SK-N-MC (cell line): Measurements from ENCODE around the gene MEPE.

Source experiments
- EZH2 ChIP-seq: fragments of 200-600 bp; sonication (generic); IDR thresholded peaks from one replicate; pipeline ENCODE4 v1.6.1; 2017; ENCODE audit warnings: antibody characterized with exemption
- FOXP2 ChIP-seq: optimal IDR thresholded peaks from 2 replicates; pipeline ENCODE3; 2011; ENCODE audit warnings: mild to moderate bottlenecking, moderate library complexity; ENCODE audit not compliant: insufficient read depth; ENCODE audit errors: extremely low read length, control extremely low read depth
- POLR2AphosphoS5 ChIP-seq: IDR thresholded peaks from 2 replicates; pipeline ENCODE4 v1.6.1; 2012; ENCODE audit warnings: mild to moderate bottlenecking, low read depth, low read length, borderline replicate concordance

DNA sequence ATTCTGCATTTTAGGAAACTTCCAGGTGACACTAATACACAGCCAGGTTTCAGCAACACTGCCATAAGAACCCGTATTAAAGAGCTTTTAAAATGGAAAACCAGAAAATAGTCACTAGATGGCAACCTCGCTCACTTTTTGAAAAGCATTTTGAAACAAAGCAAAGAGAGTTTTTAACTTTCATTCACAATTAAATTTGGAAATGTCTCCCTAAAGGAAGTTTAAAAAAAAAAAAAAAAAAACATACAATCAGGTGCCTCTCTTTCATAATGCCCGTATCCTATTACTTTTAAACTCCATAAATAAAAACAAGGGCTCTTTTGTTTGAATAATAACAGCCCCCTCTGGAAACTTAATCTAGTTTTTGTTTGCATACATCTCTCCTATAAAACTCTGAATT lies 20.3 kb downstream of the MEPE start:
- TF ChIP-seq POLR2AphosphoS5 (no peak), EZH2 (no peak), FOXP2 (no peak)
